Pons (tissue), 1 donor: ENCODE results near the gene KCNC4.

Source experiments
- DNase-seq: peaks from one replicate; pipeline ENCODE4 v3.0.0-alpha.2; 2016; ENCODE audit warnings: low spot score

The KCNC4 gene

GRCh38 chr1:110254604-110255391 is 44.7 kb downstream of the KCNC4 start:
- no peak for DNase-seq

- peak; percentile 43 for DNase-seq
Observed at GRCh38 chr1:110255392-110255787, 45.3 kb downstream of the KCNC4 start.

- no peak for DNase-seq
Observed at GRCh38 chr1:110258734-110259133, 48.6 kb downstream of the KCNC4 start.

GRCh38 chr1:110259770-110260169 is 49.7 kb downstream of the KCNC4 start:
- DNase-seq: no peak
